ENCODE measurements around the gene DYNLRB2. TPM values are rescaled to one million over a fixed set of nuclear protein-coding genes. Genes with fewer than 3 reads are reported as not detected.

The DYNLRB2 gene
- 4.8 TPM in 1 of 2 replicates, not detected in the other for total RNA-seq (ENCODE audit: low replicate concordance)

DNA sequence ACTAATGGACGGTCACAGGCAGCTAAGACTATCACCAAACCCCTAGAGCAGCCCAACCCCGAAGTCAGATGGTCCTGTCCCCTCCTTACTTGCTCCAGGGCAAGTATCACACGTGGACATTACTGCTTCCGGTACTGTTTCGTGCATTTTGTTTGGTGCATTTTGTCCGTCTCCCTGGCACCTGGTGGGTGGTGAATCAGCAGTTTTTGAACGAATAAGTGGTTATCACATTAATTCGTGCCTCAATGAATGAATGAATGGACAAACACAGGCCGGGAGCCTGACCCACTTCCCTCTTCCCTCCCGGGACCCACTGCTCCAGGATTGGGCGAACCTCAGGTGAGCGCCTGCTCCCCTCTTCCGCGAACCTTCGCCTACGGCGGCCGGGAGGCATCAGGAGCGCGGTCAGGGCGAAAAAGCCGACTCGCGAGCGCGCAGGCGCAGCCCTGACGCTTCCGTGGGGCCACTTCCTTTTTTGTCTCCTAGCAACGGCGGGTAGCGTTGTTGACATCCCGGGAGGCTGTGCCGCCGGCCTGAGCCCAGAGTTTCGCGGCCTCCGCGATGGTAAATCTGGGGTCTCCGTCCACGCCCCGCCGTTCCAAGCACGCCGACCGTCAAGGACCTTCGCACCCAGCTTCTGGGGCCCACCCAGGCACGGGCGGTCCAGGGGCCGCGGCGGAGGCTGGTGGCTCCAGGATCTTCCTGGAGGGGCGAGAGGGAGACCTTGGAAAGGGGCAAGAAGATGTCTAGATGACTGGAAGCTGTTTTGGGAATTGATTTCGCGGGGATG, at the start of gene DYNLRB2:
DYNLRB2 (plus strand) TSS at position 478 of the 790 bp plus-strand sequence; CDS start at position 562, 84 bp downstream.

